OCI-LY7 (cell line): ENCODE results near the gene OR3A2. TPM values are rescaled to one million over a fixed set of nuclear protein-coding genes. Genes with fewer than 3 reads are reported as not detected.
"Not testable (repeated sequence)": the region's sequence is repeated elsewhere in the genome, so short reads cannot be mapped to it uniquely, and the experiment has no call there.

Experiments used
- BruUV-seq: library from RNA; stranded (reverse); fragments of 400-500 nt; replicated peaks from 2 replicates; lab custom pipeline; 2021; lab: Mats Ljungman, UMichigan
- CTCF ChIA-PET: fragments of 300-600 bp; sonication (Branson Sonifier 250); formaldehyde crosslinking; loops from one replicate; lab custom pipeline; 2022; ENCODE audit warnings: antibody characterized with exemption; ENCODE audit not compliant: unreplicated experiment; lab: Charles Lee
- POLR2A ChIA-PET: fragments of 300-600 bp; sonication (Branson Sonifier 250); formaldehyde crosslinking; loops from one replicate; lab custom pipeline; 2022; ENCODE audit warnings: antibody characterized with exemption; lab: Charles Lee
- DNase-seq: peaks from one replicate; pipeline ENCODE4 v3.0.0-alpha.2; 2015; ENCODE audit warnings: low spot score
- H2AFZ ChIP-seq: fragments of 200-600 bp; sonication (generic), shearing (Covaris generic); 2 replicates; pipeline ENCODE4 v1.6.1; 2014; ENCODE audit warnings: mild to moderate bottlenecking, antibody characterized with exemption, low read length, moderate library complexity
- H3K27ac ChIP-seq: fragments of 200-600 bp; sonication (generic); 2 replicates; pipeline ENCODE4 v1.5.1; 2014; ENCODE audit warnings: mixed run types, low read depth, mild to moderate bottlenecking, moderate library complexity, low read length, inconsistent platforms; ENCODE audit not compliant: poor library complexity, severe bottlenecking
- H3K36me3 ChIP-seq: fragments of 200-600 bp; sonication (generic); 2 replicates; pipeline ENCODE4 v1.6.1; 2014; ENCODE audit warnings: mild to moderate bottlenecking, antibody characterized with exemption, low read length, moderate library complexity, mixed read lengths; ENCODE audit not compliant: insufficient read depth
- H3K4me1 ChIP-seq: fragments of 200-600 bp; sonication (generic); 2 replicates; pipeline ENCODE4 v1.5.1; 2014; ENCODE audit warnings: mild to moderate bottlenecking, low read length; ENCODE audit not compliant: insufficient read depth, poor library complexity, severe bottlenecking
- H3K4me2 ChIP-seq: fragments of 200-600 bp; sonication (generic); 2 replicates; pipeline ENCODE4 v1.6.1; 2014; ENCODE audit warnings: mild to moderate bottlenecking, low read length
- H3K4me3 ChIP-seq: fragments of 200-600 bp; sonication (generic); 2 replicates; pipeline ENCODE4 v1.5.1; 2014; ENCODE audit warnings: mild to moderate bottlenecking, low read depth, low read length; ENCODE audit not compliant: poor library complexity, severe bottlenecking
- H3K79me2 ChIP-seq: fragments of 200-600 bp; sonication (generic); 2 replicates; pipeline ENCODE4 v1.6.1; 2016; ENCODE audit warnings: low read depth, mild to moderate bottlenecking, low read length, moderate library complexity, mixed read lengths; ENCODE audit not compliant: insufficient read depth
- H3K9me2 ChIP-seq: fragments of 200-600 bp; sonication (generic); 2 replicates; pipeline ENCODE4 v1.6.1; 2016; ENCODE audit warnings: mild to moderate bottlenecking, low read length, mixed read lengths; ENCODE audit not compliant: insufficient read depth
- H3K9me3 ChIP-seq: fragments of 200-600 bp; sonication (generic); 2 replicates; pipeline ENCODE4 v1.6.1; 2014; ENCODE audit warnings: mild to moderate bottlenecking, mixed run types, low read length, mixed read lengths
- H4K20me1 ChIP-seq: fragments of 200-600 bp; sonication (generic); 2 replicates; pipeline ENCODE4 v1.6.1; 2014; ENCODE audit warnings: mild to moderate bottlenecking, antibody characterized with exemption, low read length, moderate library complexity, mixed read lengths; ENCODE audit not compliant: insufficient read depth
- EZH2phosphoT487 ChIP-seq: fragments of 200-600 bp; sonication (generic); IDR thresholded peaks from 2 replicates; pipeline ENCODE4 v1.6.1; 2018; ENCODE audit warnings: low read depth, borderline replicate concordance, mild to moderate bottlenecking, mixed run types, antibody characterized with exemption, low read length, moderate library complexity, mixed read lengths
- intact Hi-C: fragments of 100-400 bp; cut with micrococcal nuclease; formaldehyde crosslinking; loops from one replicate; pipeline ENCODE4 v1.10.0; 2022; ENCODE audit not compliant: unreplicated experiment
- total RNA-seq, 2 experiments: library from RNA; depleted of rRNA in 1 of 2; stranded (reverse); fragments of >200 nt in 1 of 2; shearing (Covaris generic) in 1 of 2; gene quantifications; 2 replicates each; pipeline ENCODE4 v1.2.3, GENCODE V29; 2014 to 2022
- TF ChIP-seq, protein P1 (sequence below): fragments of 200-600 bp; sonication (generic); conservative IDR thresholded peaks from 2 replicates; pipeline ENCODE4 v1.5.1; 2014; ENCODE audit warnings: mild to moderate bottlenecking, antibody characterized with exemption, low read length, moderate library complexity, mixed read lengths

The OR3A2 gene
- total RNA-seq, 2 experiments from 2014 or later, result not detected

DNA sequence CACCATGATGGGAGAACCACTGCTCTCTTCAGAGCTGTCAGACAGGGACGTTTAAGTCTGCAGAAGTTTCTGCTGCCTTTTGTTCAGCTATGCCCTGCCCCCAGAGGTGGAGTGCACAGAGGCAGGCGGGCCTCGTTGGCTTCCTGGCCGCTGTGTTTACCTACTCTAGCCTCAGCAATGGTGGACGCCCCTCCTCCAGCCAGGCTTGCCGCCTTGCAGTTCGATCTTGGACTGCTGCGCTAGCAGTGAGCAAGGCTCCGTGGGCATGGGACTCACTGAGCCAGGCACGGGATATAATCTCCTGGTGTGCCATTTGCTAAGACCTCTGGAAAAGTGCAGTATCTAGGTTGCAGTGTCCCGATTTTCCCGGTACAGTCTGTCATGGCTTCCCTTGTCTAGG, 43.3 kb downstream of the OR3A2 start:
- H3K27ac ChIP-seq, H3K79me2 ChIP-seq, H3K4me3 ChIP-seq, intact Hi-C loops, DNase-seq, CTCF ChIA-PET, H3K9me3 ChIP-seq, H3K9me2 ChIP-seq, H3K4me1 ChIP-seq, H4K20me1 ChIP-seq, POLR2A ChIA-PET, H2AFZ ChIP-seq, H3K4me2 ChIP-seq, H3K36me3 ChIP-seq, BruUV-seq: not testable (repeated sequence)

DNA sequence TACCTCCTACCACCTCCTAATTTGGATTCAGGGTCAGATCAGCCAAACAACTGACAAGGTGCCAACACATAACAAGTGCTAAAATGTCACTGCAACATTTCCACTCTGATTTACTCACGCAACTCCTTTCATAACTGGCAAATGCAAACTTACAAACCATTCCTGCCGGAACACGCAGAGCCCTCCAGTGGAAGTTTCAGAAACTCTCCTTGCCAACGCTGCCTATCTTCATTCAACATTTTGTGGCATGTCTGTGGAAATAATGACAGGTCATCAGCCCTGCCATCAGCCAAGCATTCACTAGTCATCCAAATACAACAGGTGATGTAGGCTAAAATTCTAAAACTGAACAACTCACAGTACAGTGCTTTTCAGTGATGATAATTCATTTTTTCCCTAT, 50.2 kb downstream of the OR3A2 start:
- Histone ChIP-seq H3K27ac (no peak overlapping the region), H3K79me2 (no peaks in the 10 kb centered on the region), H3K4me2 (no peak overlapping the region), H3K9me3 (no peaks in the 10 kb centered on the region), H3K9me2 (no peaks in the 10 kb centered on the region), H3K36me3 (no peaks in the 10 kb centered on the region), H3K4me1 (no peaks in the 10 kb centered on the region), H2AFZ (no peak overlapping the region), H4K20me1 (no peaks in the 10 kb centered on the region), H3K4me3 (no peak overlapping the region)
- intact Hi-C loops, result no loop called here
- ChIA-PET POLR2A (no interaction called here), CTCF (no interaction called here)
- DNase-seq, result no peak
- no TSS peak for BruUV-seq
- TF ChIP-seq, protein P1, sequence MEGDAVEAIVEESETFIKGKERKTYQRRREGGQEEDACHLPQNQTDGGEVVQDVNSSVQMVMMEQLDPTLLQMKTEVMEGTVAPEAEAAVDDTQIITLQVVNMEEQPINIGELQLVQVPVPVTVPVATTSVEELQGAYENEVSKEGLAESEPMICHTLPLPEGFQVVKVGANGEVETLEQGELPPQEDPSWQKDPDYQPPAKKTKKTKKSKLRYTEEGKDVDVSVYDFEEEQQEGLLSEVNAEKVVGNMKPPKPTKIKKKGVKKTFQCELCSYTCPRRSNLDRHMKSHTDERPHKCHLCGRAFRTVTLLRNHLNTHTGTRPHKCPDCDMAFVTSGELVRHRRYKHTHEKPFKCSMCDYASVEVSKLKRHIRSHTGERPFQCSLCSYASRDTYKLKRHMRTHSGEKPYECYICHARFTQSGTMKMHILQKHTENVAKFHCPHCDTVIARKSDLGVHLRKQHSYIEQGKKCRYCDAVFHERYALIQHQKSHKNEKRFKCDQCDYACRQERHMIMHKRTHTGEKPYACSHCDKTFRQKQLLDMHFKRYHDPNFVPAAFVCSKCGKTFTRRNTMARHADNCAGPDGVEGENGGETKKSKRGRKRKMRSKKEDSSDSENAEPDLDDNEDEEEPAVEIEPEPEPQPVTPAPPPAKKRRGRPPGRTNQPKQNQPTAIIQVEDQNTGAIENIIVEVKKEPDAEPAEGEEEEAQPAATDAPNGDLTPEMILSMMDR, result peak; percentile 20; the same call in 1 of the 2 replicates
- no peak for TF ChIP-seq EZH2phosphoT487

DNA sequence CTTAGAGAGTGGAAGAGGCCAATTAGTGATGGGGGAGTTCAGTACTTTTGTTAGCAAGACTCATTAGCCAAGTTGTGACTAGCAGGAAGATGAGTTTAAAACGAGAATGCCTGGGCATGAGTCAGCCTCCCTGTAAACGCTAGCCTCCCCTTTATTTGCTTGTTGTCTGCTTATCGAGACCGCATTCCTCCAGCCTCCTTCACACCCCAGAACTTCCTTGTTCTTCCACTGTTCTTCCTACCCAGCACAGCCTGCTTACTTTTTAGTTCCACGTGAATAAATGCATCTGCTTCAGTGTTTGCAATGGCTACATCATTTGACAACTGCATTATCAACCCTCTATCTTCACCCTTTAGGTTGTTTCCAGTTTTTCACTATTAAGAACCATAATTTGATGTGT, 67.8 kb downstream of the OR3A2 start:
- DNase-seq, result no peak
- Histone ChIP-seq H3K4me2 (no peak overlapping the region), H3K36me3 (no peaks in the 10 kb centered on the region), H3K9me3 (no peaks in the 10 kb centered on the region), H3K9me2 (no peaks in the 10 kb centered on the region), H3K27ac (no peak overlapping the region), H3K4me3 (no peak overlapping the region), H3K4me1 (no peaks in the 10 kb centered on the region), H3K79me2 (no peaks in the 10 kb centered on the region), H4K20me1 (no peaks in the 10 kb centered on the region), H2AFZ (no peak overlapping the region)
- ChIA-PET POLR2A (no interaction called here), CTCF (no interaction called here)
- no TSS peak for BruUV-seq
- intact Hi-C loops, result no loop called here
- TF ChIP-seq EZH2phosphoT487, result no peak
- TF ChIP-seq, protein P1, result no peak
